ENCODE data around the gene TSNAXIP1. TPM values are rescaled to one million over a fixed set of nuclear protein-coding genes. Genes with fewer than 3 reads are reported as not detected.

TSNAXIP1 gene
- total and polyA plus RNA-seq, 10 of the 15 experiments (the other 5 are each of a cell fraction or from before 2014, with no cell fraction given) = 0.09 to 0.63 (median 0.37) TPM; not detected in 1

DNA sequence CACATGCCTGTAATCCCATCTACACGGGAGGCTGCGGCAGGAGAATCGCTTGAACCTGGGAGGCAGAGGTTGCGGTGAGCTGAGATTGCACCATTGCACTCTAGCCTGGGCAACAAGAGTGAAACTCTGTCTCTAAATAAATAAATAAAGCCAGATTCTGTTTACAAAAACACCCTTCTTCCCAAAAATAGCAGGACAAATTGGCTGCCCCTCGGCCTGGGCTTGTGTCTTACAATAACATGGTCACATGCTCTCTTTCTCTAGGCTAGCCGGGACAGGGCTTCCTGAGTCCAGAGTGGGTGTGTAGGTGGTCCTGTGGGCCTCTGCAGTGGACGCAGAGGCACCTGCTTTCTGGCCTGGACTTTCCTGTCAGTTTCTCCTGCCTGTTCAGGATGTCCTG lies 63.0 kb downstream of the TSNAXIP1 start:
- ATAC-seq (no peak), FAIRE-seq (no peak), DNase-seq (ENCODE audit: low read depth, low spot score) (no peak)
- Histone ChIP-seq H3K9ac (ENCODE audit: control insufficient read depth, insufficient read depth, low read length) (no peak overlapping the region), H4K20me1 (ENCODE audit: control insufficient read depth, insufficient read depth) (peaks cover 4% of the 10 kb centered on the region; the same call in 1 of the 2 replicates), H2AFZ (ENCODE audit: control insufficient read depth, low read depth, low read length) (no peak overlapping the region), H3K27ac (ENCODE audit: control insufficient read depth, insufficient read depth) (no peak overlapping the region), H3K79me2 (ENCODE audit: control insufficient read depth, insufficient read depth, low read length) (peaks cover 18% of the 10 kb centered on the region), H3K9me3 (replicated peaks; ENCODE audit: control insufficient read depth, insufficient read depth, low read length) (no peaks in the 10 kb centered on the region), H3K4me3 (no peak overlapping the region), H3K36me3 (ENCODE audit: control insufficient read depth in 2 of 2, insufficient read depth in 2 of 2, low read length in 1 of 2) (peaks cover 16 to 29% of the 10 kb centered on the region in 2 experiments), H3K27me3 (replicated peaks in 1 of 2; ENCODE audit: control insufficient read depth in 2 of 2, insufficient read depth in 2 of 2, low read length in 1 of 2) (no peaks in the 10 kb centered on the region), H3K4me1 (ENCODE audit: control insufficient read depth, insufficient read depth, low read length) (peaks cover 7% of the 10 kb centered on the region), H3K4me2 (ENCODE audit: control insufficient read depth, insufficient read depth) (no peak overlapping the region)
- TF ChIP-seq KLF5 (IDR thresholded peaks at IDR 0.05; ENCODE audit: partially characterized antibody) (no peak), BRCA1 (IDR thresholded peaks at IDR 0.05; ENCODE audit: low read depth, low read length) (no peak), CHD2 (IDR thresholded peaks at IDR 0.05; ENCODE audit: borderline replicate concordance, low read depth, low read length) (no peak), ZNF274 (IDR thresholded peaks at IDR 0.05; ENCODE audit: insufficient read depth, insufficient read length) (no peak), RAD21 (IDR thresholded peaks at IDR 0.05; ENCODE audit: insufficient read depth, low read depth, low read length) (no peak), SPI1 (IDR thresholded peaks at IDR 0.05; ENCODE audit: borderline replicate concordance, insufficient read depth, low read depth, low read length) (no peak)
- TF ChIP-seq, protein P1, sequence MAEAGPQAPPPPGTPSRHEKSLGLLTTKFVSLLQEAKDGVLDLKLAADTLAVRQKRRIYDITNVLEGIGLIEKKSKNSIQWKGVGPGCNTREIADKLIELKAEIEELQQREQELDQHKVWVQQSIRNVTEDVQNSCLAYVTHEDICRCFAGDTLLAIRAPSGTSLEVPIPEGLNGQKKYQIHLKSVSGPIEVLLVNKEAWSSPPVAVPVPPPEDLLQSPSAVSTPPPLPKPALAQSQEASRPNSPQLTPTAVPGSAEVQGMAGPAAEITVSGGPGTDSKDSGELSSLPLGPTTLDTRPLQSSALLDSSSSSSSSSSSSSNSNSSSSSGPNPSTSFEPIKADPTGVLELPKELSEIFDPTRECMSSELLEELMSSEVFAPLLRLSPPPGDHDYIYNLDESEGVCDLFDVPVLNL (IDR thresholded peaks at IDR 0.05; ENCODE audit: low read depth, low read length) = no peak
- TF ChIP-seq, protein P2, sequence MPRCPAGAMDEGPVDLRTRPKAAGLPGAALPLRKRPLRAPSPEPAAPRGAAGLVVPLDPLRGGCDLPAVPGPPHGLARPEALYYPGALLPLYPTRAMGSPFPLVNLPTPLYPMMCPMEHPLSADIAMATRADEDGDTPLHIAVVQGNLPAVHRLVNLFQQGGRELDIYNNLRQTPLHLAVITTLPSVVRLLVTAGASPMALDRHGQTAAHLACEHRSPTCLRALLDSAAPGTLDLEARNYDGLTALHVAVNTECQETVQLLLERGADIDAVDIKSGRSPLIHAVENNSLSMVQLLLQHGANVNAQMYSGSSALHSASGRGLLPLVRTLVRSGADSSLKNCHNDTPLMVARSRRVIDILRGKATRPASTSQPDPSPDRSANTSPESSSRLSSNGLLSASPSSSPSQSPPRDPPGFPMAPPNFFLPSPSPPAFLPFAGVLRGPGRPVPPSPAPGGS (IDR thresholded peaks at IDR 0.05; ENCODE audit: borderline replicate concordance, insufficient read depth, low read depth, low read length, poor library complexity, severe bottlenecking) = no peak
- TF ChIP-seq, protein P3, sequence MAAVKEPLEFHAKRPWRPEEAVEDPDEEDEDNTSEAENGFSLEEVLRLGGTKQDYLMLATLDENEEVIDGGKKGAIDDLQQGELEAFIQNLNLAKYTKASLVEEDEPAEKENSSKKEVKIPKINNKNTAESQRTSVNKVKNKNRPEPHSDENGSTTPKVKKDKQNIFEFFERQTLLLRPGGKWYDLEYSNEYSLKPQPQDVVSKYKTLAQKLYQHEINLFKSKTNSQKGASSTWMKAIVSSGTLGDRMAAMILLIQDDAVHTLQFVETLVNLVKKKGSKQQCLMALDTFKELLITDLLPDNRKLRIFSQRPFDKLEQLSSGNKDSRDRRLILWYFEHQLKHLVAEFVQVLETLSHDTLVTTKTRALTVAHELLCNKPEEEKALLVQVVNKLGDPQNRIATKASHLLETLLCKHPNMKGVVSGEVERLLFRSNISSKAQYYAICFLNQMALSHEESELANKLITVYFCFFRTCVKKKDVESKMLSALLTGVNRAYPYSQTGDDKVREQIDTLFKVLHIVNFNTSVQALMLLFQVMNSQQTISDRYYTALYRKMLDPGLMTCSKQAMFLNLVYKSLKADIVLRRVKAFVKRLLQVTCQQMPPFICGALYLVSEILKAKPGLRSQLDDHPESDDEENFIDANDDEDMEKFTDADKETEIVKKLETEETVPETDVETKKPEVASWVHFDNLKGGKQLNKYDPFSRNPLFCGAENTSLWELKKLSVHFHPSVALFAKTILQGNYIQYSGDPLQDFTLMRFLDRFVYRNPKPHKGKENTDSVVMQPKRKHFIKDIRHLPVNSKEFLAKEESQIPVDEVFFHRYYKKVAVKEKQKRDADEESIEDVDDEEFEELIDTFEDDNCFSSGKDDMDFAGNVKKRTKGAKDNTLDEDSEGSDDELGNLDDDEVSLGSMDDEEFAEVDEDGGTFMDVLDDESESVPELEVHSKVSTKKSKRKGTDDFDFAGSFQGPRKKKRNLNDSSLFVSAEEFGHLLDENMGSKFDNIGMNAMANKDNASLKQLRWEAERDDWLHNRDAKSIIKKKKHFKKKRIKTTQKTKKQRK (IDR thresholded peaks at IDR 0.05; ENCODE audit: low read depth, low read length) = no peak
- TF ChIP-seq, protein P4, sequence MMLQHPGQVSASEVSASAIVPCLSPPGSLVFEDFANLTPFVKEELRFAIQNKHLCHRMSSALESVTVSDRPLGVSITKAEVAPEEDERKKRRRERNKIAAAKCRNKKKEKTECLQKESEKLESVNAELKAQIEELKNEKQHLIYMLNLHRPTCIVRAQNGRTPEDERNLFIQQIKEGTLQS (IDR thresholded peaks at IDR 0.05; ENCODE audit: borderline replicate concordance, extremely low read depth, low read depth, low read length) = no peak
- SMC1A ChIA-PET (ENCODE audit: uncharacterized antibody, unreplicated experiment) = interaction anchor here (1.0 kb wide), 1 partner anchor 63 kb away, joined by 3 read pairs; no protein-coding TSS in a partner anchor
- POLR2A ChIA-PET = interaction anchor here (0.6 to 2.0 kb wide), 2 partner anchors 99 to 222 kb away, joined by 4 read pairs; partner anchors contain the start of gene SLC12A4
- RAD21 ChIA-PET (ENCODE audit: unreplicated experiment) = no interaction called here
- in situ Hi-C loops (cut with MboI) = no loop called here
- intact Hi-C loops (cut with micrococcal nuclease; ENCODE audit: unreplicated experiment) = no loop called here
- CTCF ChIA-PET = interaction anchor here (1.1 to 1.3 kb wide), 2 partner anchors 9 to 53 kb away, joined by 3 to 4 read pairs; no protein-coding TSS in a partner anchor
- no TSS peak for BruUV-seq (replicated peaks)
- 88% methylated on average over 7 of the region's 7 CpGs for WGBS (ENCODE audit: insufficient coverage, insufficient replicate concordance, low lambda C conversion rate, missing lambda C conversion rate)
